ENCODE data around the gene LXN. TPM values are rescaled to one million over a fixed set of nuclear protein-coding genes. Genes with fewer than 3 reads are reported as not detected.

Gene LXN
- total RNA-seq, 1 donor from 2014 or later: 6.8 TPM

- no peak overlapping the region for H3K4me3 ChIP-seq (ENCODE audit: low read depth, low read length)
- FAIRE-seq (no peak), DNase-seq (ENCODE audit: low read depth) (no peak)
- TF ChIP-seq CTCF (IDR thresholded peaks at IDR 0.05; ENCODE audit: insufficient read depth, low read length, severe bottlenecking): no peak
- H3K27me3 ChIP-seq (ENCODE audit: control insufficient read depth, insufficient read depth, low read length): no peaks in the 10 kb centered on the region
- no peaks in the 10 kb centered on the region for H3K36me3 ChIP-seq (ENCODE audit: control insufficient read depth, insufficient read depth, low read length)
These were observed 31.8 kb downstream of the LXN start for GRCh38 chr3:158640646-158641045.

- no peaks in the 10 kb centered on the region for H3K27me3 ChIP-seq (ENCODE audit: control insufficient read depth, insufficient read depth, low read length)
- DNase-seq (ENCODE audit: low read depth) (no peak), FAIRE-seq (no peak)
- H3K36me3 ChIP-seq (ENCODE audit: control insufficient read depth, insufficient read depth, low read length): no peaks in the 10 kb centered on the region
- H3K4me3 ChIP-seq (ENCODE audit: low read depth, low read length): no peak overlapping the region
- no peak for TF ChIP-seq CTCF (IDR thresholded peaks at IDR 0.05; ENCODE audit: insufficient read depth, low read length, severe bottlenecking)
These were observed 40.5 kb downstream of the LXN start for GRCh38 chr3:158631981-158632380.

GRCh38 chr3:158625881-158626280 lies 46.6 kb downstream of the LXN start:
- TF ChIP-seq CTCF (IDR thresholded peaks at IDR 0.05; ENCODE audit: insufficient read depth, low read length, severe bottlenecking): no peak
- H3K36me3 ChIP-seq (ENCODE audit: control insufficient read depth, insufficient read depth, low read length): no peaks in the 10 kb centered on the region
- H3K27me3 ChIP-seq (ENCODE audit: control insufficient read depth, insufficient read depth, low read length): no peaks in the 10 kb centered on the region
- FAIRE-seq (no peak), DNase-seq (ENCODE audit: low read depth) (no peak)
- H3K4me3 ChIP-seq (ENCODE audit: low read depth, low read length): no peak overlapping the region

- Histone ChIP-seq H3K36me3 (ENCODE audit: control insufficient read depth, insufficient read depth, low read length) (no peaks in the 10 kb centered on the region), H3K4me3 (ENCODE audit: low read depth, low read length) (no peak overlapping the region), H3K27me3 (ENCODE audit: control insufficient read depth, insufficient read depth, low read length) (no peaks in the 10 kb centered on the region)
- no peak for TF ChIP-seq CTCF (IDR thresholded peaks at IDR 0.05; ENCODE audit: insufficient read depth, low read length, severe bottlenecking)
- FAIRE-seq: no peak
- no peak for DNase-seq (ENCODE audit: low read depth)
These were observed 54.2 kb downstream of the LXN start for GRCh38 chr3:158617982-158618875.

Other genes with a start within 250 kb of the LXN start
- gene MLF1, start 101.5 kb downstream of the LXN start, total RNA-seq: 5.5 and 12.2 TPM in 2 replicates
- 51.2 and 55.3 TPM in 2 replicates for gene GFM1, start 28.1 kb downstream of the LXN start, total RNA-seq
- 2.4 TPM in 1 of 2 replicates, not detected in the other for gene RARRES1, start 59.8 kb upstream of the LXN start, total RNA-seq
- 57.1 and 63.6 TPM in 2 replicates for gene MFSD1, start 129.4 kb upstream of the LXN start, total RNA-seq